GM21515 (cell line): ENCODE results near the gene DCST1.

ENCODE experiments used
- ATAC-seq: cut with Tn5 transposase; IDR thresholded peaks from one replicate; pipeline ENCODE4 v1.9.1; 2021; ENCODE audit not compliant: unreplicated experiment

Gene DCST1

GRCh38 chr1:155050560-155051341, 17.1 kb downstream of the DCST1 start, which contains the start of gene ADAM15:
Gene ADAM15, plus strand, starts transcription at chr1:155051316. Its CDS starts 71 bp downstream, at chr1:155051387.
- ATAC-seq, result no peak

- no peak for ATAC-seq
Observed at GRCh38 chr1:155051342-155051776, 17.7 kb downstream of the DCST1 start.

DNA sequence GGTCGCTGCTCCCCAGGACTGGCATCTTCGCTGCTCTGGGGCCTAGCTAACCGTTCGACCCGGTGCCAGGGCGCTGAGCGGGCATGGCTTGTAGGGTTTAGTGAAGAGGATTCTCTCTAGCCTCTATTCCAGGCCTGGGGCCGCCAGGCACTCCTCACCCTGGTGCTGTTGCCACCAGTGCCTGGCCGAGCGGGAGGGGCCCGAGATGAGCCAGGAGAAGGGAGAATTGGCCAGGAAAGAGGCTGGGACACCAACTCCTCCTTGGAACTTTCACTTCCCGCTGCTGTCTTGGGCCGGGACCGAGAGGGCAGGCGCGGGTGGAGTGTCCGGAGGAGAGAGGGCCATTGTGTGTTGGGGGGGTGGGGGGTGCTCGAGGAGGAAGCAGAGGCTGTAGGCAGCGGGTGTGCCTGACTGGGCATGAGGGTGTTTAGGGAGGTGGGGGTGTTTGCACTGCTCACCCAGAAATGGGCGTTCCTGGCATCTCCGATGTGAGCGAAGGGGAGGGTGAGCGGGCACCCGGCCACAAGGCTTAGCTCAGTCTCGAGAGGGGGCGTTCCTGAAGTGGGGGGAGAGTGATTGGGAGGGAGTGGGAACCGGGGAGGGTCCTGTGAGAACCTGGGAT, 18.3 kb downstream of the DCST1 start:
- no peak for ATAC-seq

- no peak for ATAC-seq
Observed at GRCh38 chr1:155052439-155053395, 19.1 kb downstream of the DCST1 start.

GRCh38 chr1:155053531-155054105, 20.0 kb downstream of the DCST1 start:
- no peak for ATAC-seq

DNA sequence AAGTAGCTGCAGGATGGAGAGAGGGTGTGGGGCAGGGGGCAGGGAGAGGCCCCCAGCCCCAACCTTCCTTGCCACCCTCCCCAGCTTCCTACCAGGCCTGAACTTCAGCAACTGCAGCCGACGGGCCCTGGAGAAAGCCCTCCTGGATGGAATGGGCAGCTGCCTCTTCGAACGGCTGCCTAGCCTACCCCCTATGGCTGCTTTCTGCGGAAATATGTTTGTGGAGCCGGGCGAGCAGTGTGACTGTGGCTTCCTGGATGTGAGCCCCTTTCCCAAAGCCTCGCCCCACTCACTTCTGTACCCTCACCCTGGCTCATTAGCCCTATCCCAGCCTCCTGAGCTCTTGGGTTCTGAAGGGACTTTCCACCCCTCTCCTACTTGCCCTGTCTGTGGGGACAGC, 23.5 kb downstream of the DCST1 start:
- no peak for ATAC-seq

DNA sequence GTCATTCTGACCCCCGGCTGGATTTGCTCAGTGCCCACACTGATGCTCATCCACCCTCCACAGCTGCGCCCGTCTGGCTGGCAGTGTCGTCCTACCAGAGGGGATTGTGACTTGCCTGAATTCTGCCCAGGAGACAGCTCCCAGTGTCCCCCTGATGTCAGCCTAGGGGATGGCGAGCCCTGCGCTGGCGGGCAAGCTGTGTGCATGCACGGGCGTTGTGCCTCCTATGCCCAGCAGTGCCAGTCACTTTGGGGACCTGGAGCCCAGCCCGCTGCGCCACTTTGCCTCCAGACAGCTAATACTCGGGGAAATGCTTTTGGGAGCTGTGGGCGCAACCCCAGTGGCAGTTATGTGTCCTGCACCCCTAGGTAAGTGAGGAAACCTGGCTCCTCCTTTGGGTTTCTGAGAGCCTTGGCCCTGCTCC, 24.2 kb downstream of the DCST1 start:
- ATAC-seq, result no peak

GRCh38 chr1:155060736-155061135, 27.1 kb downstream of the DCST1 start:
- no peak for ATAC-seq

DNA sequence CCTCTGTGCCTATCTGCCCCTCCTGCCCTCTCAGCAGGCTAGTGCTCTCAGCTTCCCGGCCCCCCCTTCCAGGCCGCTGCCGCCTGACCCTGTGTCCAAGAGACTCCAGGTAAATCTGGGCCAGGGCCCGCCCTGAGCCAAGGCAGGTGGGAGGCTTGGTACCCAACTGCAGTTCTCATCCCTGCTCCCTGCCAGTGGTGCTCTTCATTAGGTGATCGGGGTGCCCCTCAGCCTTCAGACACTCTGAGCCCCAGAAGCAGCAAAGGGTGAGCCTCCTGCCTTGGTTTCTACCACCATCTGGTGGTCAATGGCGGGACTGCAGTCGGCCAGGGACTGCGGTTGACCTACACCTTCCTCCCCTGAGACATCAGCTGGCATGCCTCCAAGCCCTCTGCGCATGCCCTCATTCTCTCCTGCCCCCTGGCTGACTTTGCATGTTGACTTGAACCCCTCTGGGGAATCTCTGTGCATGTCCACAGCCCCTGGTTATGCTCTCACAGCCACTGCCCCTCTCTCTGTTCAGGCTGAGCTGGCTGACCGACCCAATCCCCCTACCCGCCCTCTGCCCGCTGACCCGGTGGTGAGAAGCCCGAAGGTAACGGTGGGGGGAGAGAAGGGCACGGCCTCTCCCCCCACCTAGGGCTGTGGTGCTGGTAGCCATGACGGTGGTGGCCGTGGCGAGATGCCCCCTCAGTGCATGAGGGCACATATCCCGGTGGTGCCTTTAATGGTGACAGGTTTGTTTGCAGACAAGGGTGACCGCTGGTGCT, 27.9 kb downstream of the DCST1 start:
- peak; percentile 43 for ATAC-seq

- no peak for ATAC-seq
Observed at GRCh38 chr1:155062151-155062686, 28.6 kb downstream of the DCST1 start.

GRCh38 chr1:155062702-155063411, 29.2 kb downstream of the DCST1 start:
- no peak for ATAC-seq

DNA sequence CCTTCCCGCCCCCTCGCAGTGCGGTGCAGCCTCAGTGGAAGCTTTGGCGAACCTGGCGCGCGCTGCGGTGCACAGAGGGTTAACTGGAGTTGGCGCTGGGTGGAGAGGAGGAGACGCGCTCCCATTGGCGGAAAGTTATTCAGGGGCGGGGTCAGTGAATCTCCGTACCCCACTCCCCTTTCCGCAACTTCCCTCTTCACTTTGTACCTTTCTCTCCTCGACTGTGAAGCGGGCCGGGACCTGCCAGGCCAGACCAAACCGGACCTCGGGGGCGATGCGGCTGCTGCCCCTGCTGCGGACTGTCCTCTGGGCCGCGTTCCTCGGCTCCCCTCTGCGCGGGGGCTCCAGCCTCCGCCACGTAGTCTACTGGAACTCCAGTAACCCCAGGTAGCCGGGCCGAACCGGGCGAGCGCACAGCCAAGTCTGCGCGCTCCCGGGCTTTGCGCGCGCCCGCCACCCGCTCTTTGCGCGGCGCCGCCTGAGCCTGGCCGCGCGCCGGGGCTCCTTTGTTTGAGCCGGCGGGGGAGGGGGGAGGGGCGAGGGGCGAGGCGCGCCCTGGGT, 30.0 kb downstream of the DCST1 start, which contains the start of gene EFNA4:
Gene EFNA4, plus strand, starts transcription at position 191 of the 561 bp plus-strand sequence. Its CDS starts 84 bp downstream, at position 275.
- ATAC-seq, result peak; percentile 64

DNA sequence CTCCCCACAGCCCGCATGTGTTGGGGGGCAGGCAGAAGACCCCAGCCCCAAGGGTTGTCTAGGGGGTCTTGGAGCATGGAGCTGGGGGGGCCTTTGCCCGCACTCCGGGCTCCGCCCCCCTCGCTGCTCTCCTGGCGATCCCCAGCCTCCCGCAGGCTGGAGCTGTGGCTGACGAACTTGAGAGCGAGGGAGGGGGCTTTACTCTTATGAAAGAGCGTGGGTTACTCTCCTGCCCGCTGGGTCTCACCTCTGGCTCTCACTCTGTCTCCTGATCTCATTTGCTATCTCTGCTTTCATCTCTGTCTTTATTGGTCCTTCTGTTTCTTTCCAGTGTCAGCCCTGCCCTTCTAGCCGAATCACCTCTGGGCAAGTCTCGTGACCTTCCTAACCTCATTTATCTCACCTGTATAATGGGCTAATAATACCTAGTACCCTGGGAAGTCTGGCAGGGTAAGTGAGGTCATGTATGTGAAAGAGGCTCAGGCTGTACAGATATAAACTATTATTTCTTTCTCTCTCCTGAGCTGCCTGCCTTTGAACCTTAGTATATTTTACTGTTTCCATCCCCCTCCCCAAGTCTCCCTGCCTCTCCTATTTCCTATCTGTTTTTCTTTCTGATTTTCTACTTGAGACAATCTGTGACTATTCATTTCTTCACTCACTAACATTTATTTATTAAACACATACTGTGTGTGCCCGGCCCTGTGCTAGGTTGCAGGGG, 30.6 kb downstream of the DCST1 start:
- ATAC-seq, result no peak

- ATAC-seq, result no peak
Observed at GRCh38 chr1:155064832-155065429, 31.3 kb downstream of the DCST1 start.

DNA sequence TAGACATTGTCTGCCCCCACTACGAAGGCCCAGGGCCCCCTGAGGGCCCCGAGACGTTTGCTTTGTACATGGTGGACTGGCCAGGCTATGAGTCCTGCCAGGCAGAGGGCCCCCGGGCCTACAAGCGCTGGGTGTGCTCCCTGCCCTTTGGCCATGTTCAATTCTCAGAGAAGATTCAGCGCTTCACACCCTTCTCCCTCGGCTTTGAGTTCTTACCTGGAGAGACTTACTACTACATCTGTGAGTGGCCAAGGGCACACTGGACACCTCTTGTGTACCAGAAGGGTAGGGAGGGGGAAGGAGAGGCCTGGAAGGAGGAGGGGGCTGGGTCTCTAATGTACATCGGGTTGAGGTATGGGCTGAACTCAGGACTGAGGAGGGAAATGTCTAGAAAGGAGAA, 33.2 kb downstream of the DCST1 start:
- ATAC-seq, result no peak

- no peak for ATAC-seq
Observed at GRCh38 chr1:155068599-155068998, 35.0 kb downstream of the DCST1 start.

GRCh38 chr1:155069551-155070157, 36.0 kb downstream of the DCST1 start:
- no peak for ATAC-seq
